NT2/D1 (cell line): ENCODE results near the gene GFOD1.

Experiments
- SUZ12 ChIP-seq: IDR thresholded peaks from 2 replicates; pipeline ENCODE4 v1.6.1; 2011; ENCODE audit not compliant: insufficient read length, insufficient read depth; ENCODE audit errors: extremely low read depth
- YY1 ChIP-seq: IDR thresholded peaks from 2 replicates; pipeline ENCODE4 v1.6.1; 2011; ENCODE audit not compliant: insufficient read length, insufficient read depth
- ZNF274 ChIP-seq: IDR thresholded peaks from 2 replicates; pipeline ENCODE4 v1.6.1; 2011; ENCODE audit warnings: mild to moderate bottlenecking, low read depth, low read length

DNA sequence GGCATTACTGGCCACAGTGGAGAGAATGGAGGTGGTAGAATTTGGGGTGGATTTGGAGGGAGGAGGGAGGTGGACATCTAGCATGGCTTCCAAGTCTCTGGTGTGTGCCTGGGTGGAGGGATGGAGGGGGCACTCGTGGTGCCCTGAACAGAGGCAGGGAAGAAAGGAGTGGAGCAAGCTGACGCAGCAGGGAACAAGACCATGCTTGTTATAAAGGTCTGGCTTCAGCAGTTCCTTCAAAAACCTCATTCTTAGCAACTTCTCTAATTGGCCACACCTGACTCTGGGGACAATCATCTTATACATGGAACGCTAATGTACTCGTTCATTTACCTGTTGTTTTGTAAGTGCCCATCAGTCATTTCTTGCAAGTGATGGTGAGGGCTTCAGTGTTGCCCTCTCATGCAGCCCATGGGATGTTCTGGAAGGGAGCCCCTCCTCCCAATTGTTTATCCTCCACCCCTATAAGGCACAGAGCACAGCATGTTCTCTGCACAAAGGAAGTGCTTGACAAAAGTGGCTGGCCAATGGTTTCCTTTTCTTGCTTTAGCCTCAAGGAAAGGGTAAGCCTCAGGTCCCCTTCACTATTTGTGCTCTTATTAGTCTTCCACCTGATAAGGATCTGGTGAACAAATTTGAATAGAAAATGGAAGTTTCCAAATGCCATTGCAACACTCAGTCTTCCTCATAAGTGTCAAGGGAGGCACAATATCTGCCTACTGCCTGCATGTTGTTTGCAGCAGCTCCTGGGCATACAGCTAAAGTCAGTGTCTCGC is 39.3 kb downstream of the GFOD1 start:
- TF ChIP-seq ZNF274 (no peak), SUZ12 (no peak), YY1 (no peak)
